H1 (cell line): ENCODE data around the gene MTFP1. TPM values are rescaled to one million over a fixed set of nuclear protein-coding genes. Genes with fewer than 3 reads are reported as not detected.

ENCODE experiments used
- BACH1 ChIP-seq: IDR thresholded peaks from 2 replicates; pipeline ENCODE4 v1.6.1; 2012; ENCODE audit warnings: low read length, improper control_type of control experiment
- FOSL1 ChIP-seq: IDR thresholded peaks from 2 replicates; pipeline ENCODE4 v1.6.1; 2011; ENCODE audit warnings: mild to moderate bottlenecking, low read depth, low read length, moderate library complexity; ENCODE audit not compliant: insufficient read depth
- JUND ChIP-seq: IDR thresholded peaks from 2 replicates; pipeline ENCODE4 v1.6.1; 2011; ENCODE audit warnings: mild to moderate bottlenecking, improper control_type of control experiment, low read length
- KDM5A ChIP-seq: fragments of 200-600 bp; IDR thresholded peaks from 2 replicates; pipeline ENCODE4 v1.7.1; 2012; ENCODE audit warnings: mild to moderate bottlenecking, low read length, inconsistent platforms, mixed read lengths
- PHF8 ChIP-seq: fragments of 200-600 bp; sonication (generic); conservative IDR thresholded peaks from 2 replicates; pipeline ENCODE4 v1.7.1; 2012; ENCODE audit warnings: low read depth, mild to moderate bottlenecking, inconsistent platforms, low read length, moderate library complexity
- polyA plus RNA-seq, 7 experiments: library from polyadenylated mRNA; depleted of rRNA in 3 of 7; stranded (reverse) in 5 of 7; unstranded in 2 of 7; fragments of >200 nt in 5 of 7; fragments of 200-250 nt in 2 of 7; gene quantifications; 1 replicate in 5 of 7; 2 replicates in 1 of 7; 4 replicates in 1 of 7; pipeline versions ENCODE4 v1.2.1 to v1.2.3, GENCODE V29; 2011 to 2013; ENCODE audit warnings: missing spikeins in 2 of 7, mixed read lengths in 2 of 7
- total RNA-seq: library from RNA; stranded (reverse); fragmentation: NEBNext Ultra II Directional; extraction: Animal tissue kit (Norgen Biotek cat#: 25700); gene quantifications from 2 replicates; pipeline ENCODE4 v1.2.1, GENCODE V29; 2021
- TF ChIP-seq, protein P1 (sequence below): IDR thresholded peaks from 2 replicates; pipeline ENCODE4 v1.6.1; 2011; ENCODE audit warnings: low read depth, mild to moderate bottlenecking, low read length; ENCODE audit not compliant: insufficient read depth

The MTFP1 gene
- total and polyA plus RNA-seq, 2 of the 8 experiments (the other 6 are each of a cell fraction or from before 2014, with no cell fraction given) = 59.8 to 98.8 TPM

DNA sequence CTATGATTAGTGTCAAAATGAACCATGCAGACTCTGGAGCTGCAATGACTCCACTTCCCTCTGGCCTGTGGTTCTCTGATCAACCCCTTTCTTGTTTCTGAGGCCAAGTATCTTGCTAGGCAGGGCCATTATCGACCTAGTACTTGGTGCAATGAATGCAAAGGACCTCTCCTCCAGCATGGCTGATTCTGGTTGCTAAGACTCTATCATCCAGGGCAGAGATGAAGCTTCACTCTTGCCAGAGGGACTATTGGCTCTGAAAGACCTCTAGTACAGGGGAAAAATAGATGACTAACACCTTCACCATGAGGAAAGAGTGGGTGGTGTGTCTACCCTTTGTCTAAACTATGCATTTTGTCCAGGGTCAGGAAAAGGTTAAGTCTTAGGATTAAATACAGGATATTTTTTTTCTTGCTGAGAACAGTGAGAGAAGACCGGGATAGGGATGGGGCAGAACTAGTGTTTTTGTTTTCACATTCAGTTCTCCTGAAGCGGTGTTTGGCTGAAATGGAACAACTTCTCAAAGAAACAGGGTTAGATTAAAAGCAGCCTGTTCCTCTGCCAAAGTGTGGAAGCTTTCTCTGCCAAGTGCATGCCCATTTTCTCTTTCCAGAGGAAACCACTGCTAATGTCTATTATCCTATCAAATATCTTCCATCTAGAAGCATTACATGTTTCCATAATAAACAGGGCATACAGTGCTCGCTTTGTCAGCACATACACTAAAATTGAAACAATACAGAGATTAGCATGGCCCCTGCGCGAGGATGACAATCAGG lies 5.0 kb upstream of the MTFP1 start (continued):
- TF ChIP-seq FOSL1 (no peak), KDM5A (no peak), JUND (no peak), BACH1 (no peak), PHF8 (no peak)
- TF ChIP-seq, protein P1, sequence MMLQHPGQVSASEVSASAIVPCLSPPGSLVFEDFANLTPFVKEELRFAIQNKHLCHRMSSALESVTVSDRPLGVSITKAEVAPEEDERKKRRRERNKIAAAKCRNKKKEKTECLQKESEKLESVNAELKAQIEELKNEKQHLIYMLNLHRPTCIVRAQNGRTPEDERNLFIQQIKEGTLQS = no peak
